ENCODE results near the gene BMPR1A. TPM values are rescaled to one million over a fixed set of nuclear protein-coding genes. Genes with fewer than 3 reads are reported as not detected.

Gene BMPR1A
- total and polyA plus RNA-seq, 2 of the 13 experiments (the other 11 are each of a cell fraction or from before 2014, with no cell fraction given): 17.8 to 44.2 TPM

DNA sequence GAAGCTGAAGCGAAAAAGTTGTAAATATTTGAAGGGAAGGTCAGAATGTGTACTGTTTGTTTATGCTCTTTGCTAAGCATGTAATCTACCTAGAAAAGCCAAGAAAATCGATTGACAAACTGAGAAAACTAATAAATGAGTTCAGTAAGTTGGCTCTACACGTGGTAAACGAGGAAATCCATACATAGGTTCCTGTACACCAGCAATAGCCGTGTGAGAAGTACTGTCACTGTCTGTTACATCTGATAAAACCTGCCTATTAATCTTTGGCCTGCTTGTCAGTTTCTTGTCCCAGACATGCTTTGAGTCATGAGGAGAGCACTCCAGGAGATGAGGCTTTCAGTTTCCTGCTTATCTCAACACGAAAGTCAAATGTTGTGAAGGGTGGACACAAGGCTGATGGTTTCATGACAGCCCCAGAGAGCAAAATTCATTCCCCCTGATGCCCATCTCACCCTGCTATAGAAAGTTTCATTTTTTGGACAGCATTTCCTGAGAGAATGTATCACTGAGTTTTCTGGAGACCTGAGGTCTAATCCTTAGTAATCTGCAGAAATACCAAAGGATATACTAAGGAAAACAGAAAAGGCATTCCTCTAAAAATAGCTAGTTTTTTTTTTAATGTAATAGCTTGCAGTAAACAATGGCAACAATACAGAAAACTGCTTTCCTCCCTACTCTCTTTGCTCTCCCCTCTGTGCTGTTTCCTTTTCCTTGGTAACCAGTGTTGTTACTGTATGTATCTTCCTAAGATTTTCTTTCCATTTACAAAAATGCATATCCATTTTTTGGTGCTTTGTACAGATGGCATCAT is 18.8 kb downstream of the BMPR1A start (continued):
- no peak for TF ChIP-seq STAG1 (CRISPR knock-in tag; IDR thresholded peaks at IDR 0.05)
- TF ChIP-seq TARDBP (CRISPR knock-in tag; IDR thresholded peaks at IDR 0.05): no peak
- TF ChIP-seq ZFP1 (CRISPR knock-in tag; IDR thresholded peaks at IDR 0.05): no peak
- TF ChIP-seq YEATS2 (CRISPR knock-in tag; IDR thresholded peaks at IDR 0.05; ENCODE audit: borderline replicate concordance): no peak
- peak; percentile 61 for TF ChIP-seq HNF4A (CRISPR knock-in tag; IDR thresholded peaks at IDR 0.05)
- TF ChIP-seq ZFP36 (IDR thresholded peaks at IDR 0.05; ENCODE audit: borderline replicate concordance, low read depth, low read length, partially characterized antibody): no peak
- 0 out of 2 replicates have a peak, but pooled peaks have one; percentile 18 for TF ChIP-seq HMG20B (CRISPR knock-in tag; conservative IDR thresholded peaks at IDR 0.05)
- no peak for TF ChIP-seq KMT2B (CRISPR knock-in tag; IDR thresholded peaks at IDR 0.05)
- TF ChIP-seq ZSCAN9 (CRISPR knock-in tag; IDR thresholded peaks at IDR 0.05; ENCODE audit: borderline replicate concordance): peak; percentile 57; the same call in 1 of the 2 replicates
- TF ChIP-seq DNMT3B (CRISPR knock-in tag; conservative IDR thresholded peaks at IDR 0.05): 0 out of 2 replicates have a peak, but pooled peaks have one; percentile 55
- peak; percentile 60; the same call in 1 of the 2 replicates for TF ChIP-seq FOXP1 (IDR thresholded peaks at IDR 0.05)
- TF ChIP-seq FOXP1 (CRISPR knock-in tag; IDR thresholded peaks at IDR 0.05): peak; percentile 93
- TF ChIP-seq, protein P1, sequence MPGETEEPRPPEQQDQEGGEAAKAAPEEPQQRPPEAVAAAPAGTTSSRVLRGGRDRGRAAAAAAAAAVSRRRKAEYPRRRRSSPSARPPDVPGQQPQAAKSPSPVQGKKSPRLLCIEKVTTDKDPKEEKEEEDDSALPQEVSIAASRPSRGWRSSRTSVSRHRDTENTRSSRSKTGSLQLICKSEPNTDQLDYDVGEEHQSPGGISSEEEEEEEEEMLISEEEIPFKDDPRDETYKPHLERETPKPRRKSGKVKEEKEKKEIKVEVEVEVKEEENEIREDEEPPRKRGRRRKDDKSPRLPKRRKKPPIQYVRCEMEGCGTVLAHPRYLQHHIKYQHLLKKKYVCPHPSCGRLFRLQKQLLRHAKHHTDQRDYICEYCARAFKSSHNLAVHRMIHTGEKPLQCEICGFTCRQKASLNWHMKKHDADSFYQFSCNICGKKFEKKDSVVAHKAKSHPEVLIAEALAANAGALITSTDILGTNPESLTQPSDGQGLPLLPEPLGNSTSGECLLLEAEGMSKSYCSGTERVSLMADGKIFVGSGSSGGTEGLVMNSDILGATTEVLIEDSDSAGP (CRISPR knock-in tag; IDR thresholded peaks at IDR 0.05; ENCODE audit: borderline replicate concordance): no peak
- TF ChIP-seq, protein P2, sequence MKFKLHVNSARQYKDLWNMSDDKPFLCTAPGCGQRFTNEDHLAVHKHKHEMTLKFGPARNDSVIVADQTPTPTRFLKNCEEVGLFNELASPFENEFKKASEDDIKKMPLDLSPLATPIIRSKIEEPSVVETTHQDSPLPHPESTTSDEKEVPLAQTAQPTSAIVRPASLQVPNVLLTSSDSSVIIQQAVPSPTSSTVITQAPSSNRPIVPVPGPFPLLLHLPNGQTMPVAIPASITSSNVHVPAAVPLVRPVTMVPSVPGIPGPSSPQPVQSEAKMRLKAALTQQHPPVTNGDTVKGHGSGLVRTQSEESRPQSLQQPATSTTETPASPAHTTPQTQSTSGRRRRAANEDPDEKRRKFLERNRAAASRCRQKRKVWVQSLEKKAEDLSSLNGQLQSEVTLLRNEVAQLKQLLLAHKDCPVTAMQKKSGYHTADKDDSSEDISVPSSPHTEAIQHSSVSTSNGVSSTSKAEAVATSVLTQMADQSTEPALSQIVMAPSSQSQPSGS (CRISPR knock-in tag; IDR thresholded peaks at IDR 0.05): peak; percentile 75
- TF ChIP-seq ZNF430 (CRISPR knock-in tag; IDR thresholded peaks at IDR 0.05): no peak
- 0 out of 2 replicates have a peak, but pooled peaks have one; percentile 23 for TF ChIP-seq SNAPC4 (CRISPR knock-in tag; IDR thresholded peaks at IDR 0.05)
- TF ChIP-seq ZNF563 (CRISPR knock-in tag; IDR thresholded peaks at IDR 0.05): no peak
- peak; percentile 86 for TF ChIP-seq MAX (IDR thresholded peaks at IDR 0.05)
- 0 out of 2 replicates have a peak, but pooled peaks have one; percentile 61 for TF ChIP-seq ZNF205 (CRISPR knock-in tag; IDR thresholded peaks at IDR 0.05)
- TF ChIP-seq DDIT3 (CRISPR knock-in tag; IDR thresholded peaks at IDR 0.05): no peak
- TF ChIP-seq ZSCAN12 (CRISPR knock-in tag; IDR thresholded peaks at IDR 0.05): no peak
- no peak for TF ChIP-seq ZNF343 (CRISPR knock-in tag; IDR thresholded peaks at IDR 0.05)
- TF ChIP-seq ZKSCAN5 (CRISPR knock-in tag; IDR thresholded peaks at IDR 0.05): no peak
- peak; percentile 89 for TF ChIP-seq HDAC2 (CRISPR knock-in tag; IDR thresholded peaks at IDR 0.05)

Data from HepG2 (cell line).